Panc1 (cell line): Measurements from ENCODE around the gene NDUFA13. TPM values are rescaled to one million over a fixed set of nuclear protein-coding genes. Genes with fewer than 3 reads are reported as not detected.
A peak's percentile ranks its signal among the peaks of the same experiment; 100 is the strongest.

ENCODE experiments used
- ATAC-seq: fragments of 200-7000 bp; cut with Tn5 transposase; 2 replicates; pipeline ENCODE4 v1.9.1; 2020; ENCODE audit warnings: mild to moderate bottlenecking, moderate library complexity
- BruUV-seq: library from RNA; stranded (reverse); fragments of 400-500 nt; replicated peaks from 2 replicates; lab custom pipeline; 2021; lab: Mats Ljungman, UMichigan
- CTCF ChIA-PET: fragments of 300-600 bp; sonication (Branson Sonifier 250); formaldehyde crosslinking; loops from one replicate; lab custom pipeline; 2022; ENCODE audit warnings: antibody characterized with exemption; lab: Charles Lee
- POLR2A ChIA-PET: fragments of 300-600 bp; sonication (Branson Sonifier 250); formaldehyde crosslinking; loops from one replicate; lab custom pipeline; 2022; ENCODE audit warnings: antibody characterized with exemption; lab: Charles Lee
- DNase-seq: peaks from one replicate; pipeline ENCODE4 v3.0.0-alpha.2; 2010; ENCODE audit warnings: low read depth, low spot score
- H3K27ac ChIP-seq: 2 replicates; pipeline ENCODE4 v1.5.1; 2011; ENCODE audit warnings: mild to moderate bottlenecking, low read length, inconsistent platforms
- H3K27me3 ChIP-seq: fragments of 200-500 bp; sonication (Bioruptor generic); 2 replicates; pipeline ENCODE4 v1.6.0; 2014; ENCODE audit warnings: low read length, inconsistent platforms; ENCODE audit not compliant: control insufficient read depth, insufficient read depth
- H3K36me3 ChIP-seq: fragments of 200-500 bp; sonication (Bioruptor generic); 2 replicates; pipeline ENCODE4 v1.5.1; 2014; ENCODE audit warnings: inconsistent platforms, mild to moderate bottlenecking, low read length, moderate library complexity; ENCODE audit not compliant: control insufficient read depth, insufficient read depth
- H3K4me1 ChIP-seq: 2 replicates; pipeline ENCODE4 v1.5.1; 2011; ENCODE audit warnings: inconsistent platforms, mild to moderate bottlenecking, low read length, moderate library complexity; ENCODE audit not compliant: control insufficient read depth, insufficient read depth
- H3K4me3 ChIP-seq, 2 experiments: 2 replicates each; pipeline ENCODE4 v1.5.1; 2011 to 2012; ENCODE audit warnings: low read depth in 2 of 2, low read length in 2 of 2, mild to moderate bottlenecking in 2 of 2, inconsistent platforms in 1 of 2, moderate library complexity in 1 of 2
- H3K9me3 ChIP-seq: fragments of 200-500 bp; sonication (Bioruptor generic); 2 replicates; pipeline ENCODE4 v1.5.1; 2014; ENCODE audit warnings: low read depth, mild to moderate bottlenecking, inconsistent platforms, low read length, moderate library complexity; ENCODE audit not compliant: control insufficient read depth, insufficient read depth
- CTCF ChIP-seq: fragments of 450-650 bp; IDR thresholded peaks from 2 replicates; pipeline ENCODE4 v1.5.1; 2017; ENCODE audit warnings: mild to moderate bottlenecking
- POLR2AphosphoS5 ChIP-seq: IDR thresholded peaks from 2 replicates; pipeline ENCODE4 v1.6.1; 2012; ENCODE audit warnings: mild to moderate bottlenecking, low read depth, low read length, moderate library complexity
- REST ChIP-seq, 2 experiments: IDR thresholded peaks; 2 replicates each; pipeline ENCODE4 v1.6.1; 2011 to 2012; ENCODE audit warnings: low read depth in 2 of 2, control low read depth in 1 of 2, low read length in 1 of 2, mild to moderate bottlenecking in 1 of 2, moderate library complexity in 1 of 2; ENCODE audit not compliant: insufficient read depth in 1 of 2
- SIN3A ChIP-seq: IDR thresholded peaks from 2 replicates; pipeline ENCODE4 v1.6.1; 2012; ENCODE audit warnings: low read depth, mild to moderate bottlenecking, low read length, moderate library complexity, borderline replicate concordance; ENCODE audit not compliant: insufficient read depth
- TCF7L2 ChIP-seq: IDR thresholded peaks from 2 replicates; pipeline ENCODE4 v1.6.1; 2011; ENCODE audit warnings: mild to moderate bottlenecking, low read depth, low read length, inconsistent platforms
- in situ Hi-C: cut with HindIII; loops from 2 replicates; pipeline ENCODE4 v1.10.0; 2016; ENCODE audit warnings: low sequenced_read_pairs, low pct_unique_long_range_greater_than_20kb
- intact Hi-C: fragments of 100-400 bp; cut with micrococcal nuclease; formaldehyde crosslinking; loops from one replicate; pipeline ENCODE4 v1.10.0; 2022; ENCODE audit not compliant: unreplicated experiment
- total RNA-seq: library from RNA; stranded (reverse); gene quantifications from one replicate; pipeline ENCODE4 v1.2.1, GENCODE V29; 2021; ENCODE audit not compliant: unreplicated experiment

Gene NDUFA13
- total RNA-seq, 1 experiment from 2014 or later, result 287 TPM

DNA sequence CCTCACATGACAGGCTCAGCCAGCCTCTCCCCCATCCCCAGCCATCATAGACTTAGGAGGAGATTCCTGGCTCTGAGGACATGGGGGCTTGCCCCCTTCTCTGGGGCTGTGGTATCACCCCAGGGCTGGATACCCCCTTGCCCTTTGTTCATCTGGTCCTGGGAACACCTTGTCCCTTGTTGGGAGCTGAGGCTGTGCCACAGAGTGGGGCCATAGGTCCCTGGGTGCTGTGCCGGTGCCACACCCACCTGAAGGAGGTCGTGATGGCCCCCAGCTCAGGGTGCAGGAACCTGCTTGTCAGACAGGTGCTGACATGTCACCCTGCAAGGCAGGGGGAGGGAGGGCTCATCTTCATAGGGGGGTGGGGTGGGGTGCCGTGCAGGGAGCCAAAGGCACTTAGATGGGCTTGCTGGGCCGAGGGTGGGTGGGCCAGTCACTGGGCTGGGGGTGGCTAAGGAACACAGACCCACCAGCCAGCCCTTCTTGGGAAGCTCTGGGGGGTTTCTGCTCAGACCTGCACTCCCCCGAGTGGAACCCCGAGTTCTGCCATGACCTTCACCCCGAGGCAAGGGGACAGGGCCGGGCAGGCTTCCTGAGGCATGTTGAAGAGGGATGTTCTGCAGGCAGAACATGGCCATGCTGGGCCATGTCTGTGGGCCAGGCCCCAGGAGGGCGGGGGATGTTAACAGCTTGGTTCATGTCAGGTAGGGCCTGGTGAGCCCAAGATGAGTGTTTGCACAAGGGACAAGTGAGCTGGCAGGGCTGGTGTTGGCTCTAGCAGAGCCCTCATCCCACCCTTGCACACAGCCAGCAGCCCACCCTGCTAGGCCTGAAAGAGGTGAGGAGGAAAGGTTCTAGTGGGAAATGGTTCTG is 28.7 kb upstream of the NDUFA13 start:
- in situ Hi-C loops (no loop called here), intact Hi-C loops (loop anchor here (5.0 kb wide), 1 partner anchor 120 kb away; no protein-coding TSS in a partner anchor)
- Histone ChIP-seq H3K36me3 (no peaks in the 10 kb centered on the region), H3K4me3 (no peak overlapping the region), H3K27ac (0 out of 2 replicates have a peak overlapping the region, but pooled peaks have one; percentile 39), H3K9me3 (no peaks in the 10 kb centered on the region), H3K27me3 (no peaks in the 10 kb centered on the region), H3K4me1 (peaks cover 41% of the 10 kb centered on the region)
- ATAC-seq (no peak), DNase-seq (no peak)
- ChIA-PET POLR2A (interaction anchor here (0.6 to 0.7 kb wide), 2 partner anchors 43 to 82 kb away, joined by 3 read pairs; no protein-coding TSS in a partner anchor), CTCF (no interaction called here)
- no TSS peak for BruUV-seq
- no peak for TF ChIP-seq TCF7L2
- no peak for TF ChIP-seq REST (IDR thresholded peaks at IDR 0.05; ENCODE audit: insufficient read depth in 1 of 2, low read depth in 2 of 2, low read length in 1 of 2)
- TF ChIP-seq SIN3A, result no peak
- TF ChIP-seq POLR2AphosphoS5, result no peak
- no peak for TF ChIP-seq CTCF

DNA sequence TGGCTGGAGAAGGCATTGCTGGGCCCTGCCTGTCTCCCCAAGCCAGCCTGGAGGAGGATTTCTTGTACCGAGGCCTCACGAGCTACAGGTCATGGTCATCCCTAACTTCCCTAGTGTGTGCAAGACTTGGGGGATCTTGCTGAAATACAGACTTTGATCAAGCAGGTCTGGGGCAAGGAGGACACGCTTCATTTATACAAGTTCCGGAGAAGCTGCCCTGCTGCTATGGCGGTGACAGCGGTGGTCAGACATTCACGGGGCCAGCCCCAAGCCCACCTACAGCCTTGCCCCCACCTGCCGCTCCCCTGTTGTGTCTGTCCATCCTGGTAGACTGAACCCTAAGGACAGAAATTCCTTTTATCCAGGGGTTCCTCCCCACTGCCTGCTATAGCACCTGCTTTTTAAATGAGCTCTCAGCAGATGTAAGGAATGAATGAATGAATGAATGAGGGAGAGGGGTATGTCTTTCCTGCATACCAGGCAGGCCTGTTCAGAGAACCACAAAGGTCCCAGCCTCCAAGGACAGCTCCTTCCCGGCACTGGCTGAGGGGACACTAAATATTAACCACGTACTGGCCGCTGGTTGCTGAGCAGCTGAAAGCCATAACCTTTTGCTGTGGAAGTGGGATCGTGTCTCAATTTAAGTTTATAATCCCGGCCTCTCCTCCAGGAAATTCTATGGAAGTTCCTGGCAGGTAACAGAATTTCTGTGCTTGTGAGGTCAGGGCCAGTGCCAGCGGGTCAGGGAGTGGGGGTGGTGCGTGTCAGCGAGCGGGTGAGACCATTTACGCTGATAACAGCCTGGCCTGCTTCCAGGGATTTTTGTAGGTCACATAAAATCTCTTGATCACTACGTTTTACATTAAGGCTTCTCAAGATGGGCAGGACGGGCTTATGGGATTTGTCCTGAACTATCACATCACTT is 27.8 kb upstream of the NDUFA13 start:
- Histone ChIP-seq H3K4me3 (peak overlapping the region in 1 of 2 experiments; percentile 37; a peak in 2 of 4 replicates), H3K27me3 (no peaks in the 10 kb centered on the region), H3K27ac (peak overlapping the region; percentile 79), H3K36me3 (no peaks in the 10 kb centered on the region), H3K4me1 (peaks cover 41% of the 10 kb centered on the region), H3K9me3 (no peaks in the 10 kb centered on the region)
- POLR2A ChIA-PET, result interaction anchor here (0.7 kb wide), 1 partner anchor 44 kb away, joined by 3 read pairs; no protein-coding TSS in a partner anchor
- DNase-seq, result no peak
- no peak for TF ChIP-seq REST (IDR thresholded peaks at IDR 0.05; ENCODE audit: insufficient read depth in 1 of 2, low read depth in 2 of 2, low read length in 1 of 2)
- no peak for TF ChIP-seq TCF7L2
- no peak for TF ChIP-seq POLR2AphosphoS5
- no peak for TF ChIP-seq CTCF
- no peak for TF ChIP-seq SIN3A
- CTCF ChIA-PET, result interaction anchor here (0.6 kb wide), 1 partner anchor 146 kb away, joined by 3 read pairs; no protein-coding TSS in a partner anchor
- in situ Hi-C loops, result no loop called here
- no peak for ATAC-seq
- intact Hi-C loops, result loop anchor here (5.0 kb wide), 1 partner anchor 121 kb away; no protein-coding TSS in a partner anchor
- BruUV-seq, result no TSS peak
